Smooth muscle cell (in vitro differentiated cells): Measurements from ENCODE around the gene TIA1. TPM values are rescaled to one million over a fixed set of nuclear protein-coding genes. Genes with fewer than 3 reads are reported as not detected.

Experiments used
- DNase-seq: peaks from one replicate; lab custom pipeline; 2025; ENCODE audit not compliant: unreplicated experiment; lab: John Stamatoyannopoulos, UW
- H2AFZ ChIP-seq: fragments of 200-600 bp; sonication (generic); 2 replicates; pipeline ENCODE4 v1.6.0; 2016; ENCODE audit warnings: antibody characterized with exemption, low read depth, mild to moderate bottlenecking
- H3F3A ChIP-seq: fragments of 200-600 bp; sonication (generic); 2 replicates; pipeline ENCODE4 v1.6.0; 2017; ENCODE audit warnings: antibody characterized with exemption, low read depth
- H3K27ac ChIP-seq: fragments of 200-600 bp; sonication (generic); 2 replicates; pipeline ENCODE4 v1.5.1; 2016; ENCODE audit warnings: low read depth, mild to moderate bottlenecking
- H3K27me3 ChIP-seq: fragments of 200-600 bp; sonication (generic); 2 replicates; pipeline ENCODE4 v1.6.1; 2016; ENCODE audit warnings: low read depth, mild to moderate bottlenecking
- H3K36me3 ChIP-seq: fragments of 200-600 bp; sonication (generic); 2 replicates; pipeline ENCODE4 v1.5.1; 2016; ENCODE audit warnings: low read depth
- H3K4me1 ChIP-seq: fragments of 200-600 bp; sonication (generic); 2 replicates; pipeline ENCODE4 v1.5.1; 2016; ENCODE audit warnings: low read depth
- H3K4me2 ChIP-seq: fragments of 200-600 bp; sonication (generic); 2 replicates; pipeline ENCODE4 v1.6.0; 2016; ENCODE audit warnings: mild to moderate bottlenecking
- H3K4me3 ChIP-seq: fragments of 200-600 bp; sonication (generic); 2 replicates; pipeline ENCODE4 v1.5.1; 2016; ENCODE audit warnings: mild to moderate bottlenecking
- H3K79me2 ChIP-seq: fragments of 200-600 bp; sonication (generic); 2 replicates; pipeline ENCODE4 v1.6.0; 2016; ENCODE audit warnings: low read depth, mild to moderate bottlenecking
- H3K9ac ChIP-seq: fragments of 200-600 bp; sonication (generic); 2 replicates; pipeline ENCODE4 v1.6.0; 2016; ENCODE audit warnings: low read depth
- H3K9me3 ChIP-seq: fragments of 200-600 bp; sonication (generic); replicated peaks from 2 replicates; pipeline ENCODE4 v1.5.1; 2016; ENCODE audit warnings: low read depth
- H4K20me1 ChIP-seq: fragments of 200-600 bp; sonication (generic); 2 replicates; pipeline ENCODE4 v1.6.0; 2016; ENCODE audit warnings: low read depth
- CTCF ChIP-seq: fragments of 200-600 bp; sonication (generic); IDR thresholded peaks from 2 replicates; pipeline ENCODE4 v1.5.1; 2017; ENCODE audit warnings: borderline replicate concordance, mild to moderate bottlenecking, antibody characterized with exemption; ENCODE audit not compliant: insufficient read depth, poor library complexity, severe bottlenecking
- WGBS: methylation state at CpG from one replicate; pipeline ENCODE4 v1.1.7; 2016; ENCODE audit warnings: low lambda C conversion rate; 5-methylcytosine and 5-hydroxymethylcytosine counted together
- polyA plus RNA-seq: library from polyadenylated mRNA; unstranded; fragments of >200 nt; fragmentation: Nextera tagmentation; extraction: Ambion mirVana; gene quantifications from 2 replicates; pipeline ENCODE4 v1.2.1, GENCODE V29; 2016
- total RNA-seq: library from RNA; depleted of rRNA; stranded (reverse); fragments of >200 nt; gene quantifications from 2 replicates; pipeline ENCODE4 v1.2.3, GENCODE V29; 2014

The TIA1 gene
- total and polyA plus RNA-seq, 2 experiments from 2014 or later: 54.2 to 153 TPM

- Histone ChIP-seq H2AFZ (peak overlapping the region; percentile 57), H3K27me3 (no peaks in the 10 kb centered on the region), H4K20me1 (peaks cover 48% of the 10 kb centered on the region), H3K4me3 (peak overlapping the region; percentile 79), H3K9ac (peak overlapping the region; percentile 98), H3K4me2 (peak overlapping the region; percentile 100), H3F3A (peaks cover 10% of the 10 kb centered on the region), H3K27ac (peak overlapping the region; percentile 95), H3K9me3 (no peaks in the 10 kb centered on the region), H3K36me3 (no peaks in the 10 kb centered on the region), H3K79me2 (peaks cover 54% of the 10 kb centered on the region), H3K4me1 (peaks cover 36% of the 10 kb centered on the region)
- no peak for DNase-seq
- under 1% methylated on average over 20 of the region's 20 CpGs for WGBS
- TF ChIP-seq CTCF: no peak
Observed at GRCh38 chr2:70247364-70248180, 856 bp downstream of the TIA1 start.

GRCh38 chr2:70243806-70244584, 4.4 kb downstream of the TIA1 start:
- TF ChIP-seq CTCF: no peak
- H3K4me2 ChIP-seq: peak overlapping the region; percentile 62
- peaks cover 83% of the 10 kb centered on the region for H4K20me1 ChIP-seq
- H2AFZ ChIP-seq: no peak overlapping the region
- H3F3A ChIP-seq: peaks cover 10% of the 10 kb centered on the region
- peaks cover 36% of the 10 kb centered on the region for H3K4me1 ChIP-seq
- H3K27ac ChIP-seq: peak overlapping the region; percentile 46
- H3K9ac ChIP-seq: no peak overlapping the region
- peaks cover 3% of the 10 kb centered on the region for H3K36me3 ChIP-seq
- WGBS: 75% methylated on average over 5 of the region's 5 CpGs
- peaks cover 90% of the 10 kb centered on the region for H3K79me2 ChIP-seq
- no peaks in the 10 kb centered on the region for H3K27me3 ChIP-seq
- no peak for DNase-seq
- H3K4me3 ChIP-seq: no peak overlapping the region
- H3K9me3 ChIP-seq: no peaks in the 10 kb centered on the region

- no peak for DNase-seq
- Histone ChIP-seq H2AFZ (no peak overlapping the region), H3K4me3 (no peak overlapping the region), H3K9ac (no peak overlapping the region), H3K4me1 (peaks cover 36% of the 10 kb centered on the region), H3K36me3 (peaks cover 3% of the 10 kb centered on the region), H3K79me2 (peaks cover 100% of the 10 kb centered on the region), H3F3A (peaks cover 6% of the 10 kb centered on the region), H3K9me3 (no peaks in the 10 kb centered on the region), H3K4me2 (no peak overlapping the region), H3K27ac (no peak overlapping the region), H4K20me1 (peaks cover 98% of the 10 kb centered on the region), H3K27me3 (no peaks in the 10 kb centered on the region)
- WGBS: 97% methylated on average over 4 of the region's 4 CpGs
- TF ChIP-seq CTCF: no peak
Observed at GRCh38 chr2:70242552-70242951, 5.9 kb downstream of the TIA1 start.
